HepG2 (cell line): Measurements from ENCODE around the gene ACTR3. TPM values are rescaled to one million over a fixed set of nuclear protein-coding genes. Genes with fewer than 3 reads are reported as not detected.
A peak's percentile ranks its signal among the peaks of the same experiment; 100 is the strongest.

Experiments
- GMEB1 ChIP-seq: sonication (generic); formaldehyde crosslinking; IDR thresholded peaks from 2 replicates; pipeline ENCODE4 v1.5.1; 2020; ENCODE audit warnings: missing genetic modification reagents, mild to moderate bottlenecking, borderline replicate concordance
- HNRNPLL ChIP-seq: fragments of 200-400 bp; formaldehyde crosslinking; IDR thresholded peaks from 2 replicates; pipeline ENCODE4 v1.6.1; 2017; ENCODE audit warnings: mild to moderate bottlenecking, low read depth, low read length; ENCODE audit not compliant: poor library complexity, severe bottlenecking
- NFE2L1 ChIP-seq: sonication (generic); formaldehyde crosslinking; IDR thresholded peaks from 2 replicates; pipeline ENCODE4 v1.4.0; 2020; ENCODE audit warnings: missing genetic modification reagents, mild to moderate bottlenecking, borderline replicate concordance
- PCBP1 ChIP-seq: fragments of 200-400 bp; formaldehyde crosslinking; IDR thresholded peaks from 2 replicates; pipeline ENCODE4 v1.6.1; 2017; ENCODE audit warnings: mild to moderate bottlenecking, low read depth, low read length, borderline replicate concordance
- POLR2AphosphoS5 ChIP-seq: IDR thresholded peaks from 2 replicates; pipeline ENCODE4 v1.6.1; 2012; ENCODE audit warnings: low read depth, low read length
- STAT6 ChIP-seq: sonication (generic); formaldehyde crosslinking; IDR thresholded peaks from 2 replicates; pipeline ENCODE4 v1.4.0; 2020; ENCODE audit warnings: missing genetic modification reagents, mild to moderate bottlenecking, borderline replicate concordance
- ZKSCAN1 ChIP-seq: fragments of 150-350 bp; IDR thresholded peaks from 2 replicates; pipeline ENCODE4 v1.6.1; 2014; ENCODE audit warnings: low read length
- ZNF180 ChIP-seq: sonication (generic); formaldehyde crosslinking; IDR thresholded peaks from 2 replicates; pipeline ENCODE4 v1.4.0; 2020; ENCODE audit warnings: low read depth, missing genetic modification reagents, borderline replicate concordance
- ZNF292 ChIP-seq: sonication (generic); formaldehyde crosslinking; IDR thresholded peaks from 2 replicates; pipeline ENCODE4 v1.8.1; 2022; ENCODE audit warnings: mild to moderate bottlenecking, low read depth, missing genetic modification reagents, borderline replicate concordance
- ZNF570 ChIP-seq: sonication (generic); formaldehyde crosslinking; IDR thresholded peaks from 2 replicates; pipeline ENCODE4 v1.4.0; 2020; ENCODE audit warnings: mild to moderate bottlenecking, missing genetic modification reagents, borderline replicate concordance
- ZNF614 ChIP-seq: IDR thresholded peaks from 2 replicates; pipeline ENCODE4 v1.6.1; 2018; ENCODE audit warnings: missing biosample characterization, missing genetic modification reagents, inconsistent platforms, borderline replicate concordance
- ZNF687 ChIP-seq: sonication (generic); formaldehyde crosslinking; IDR thresholded peaks from 2 replicates; pipeline ENCODE4 v1.5.1; 2020; ENCODE audit warnings: mild to moderate bottlenecking, missing genetic modification reagents, moderate library complexity
- ZNF761 ChIP-seq: sonication (generic); formaldehyde crosslinking; conservative IDR thresholded peaks from 2 replicates; pipeline ENCODE4 v1.4.0; 2020; ENCODE audit warnings: mild to moderate bottlenecking, missing genetic modification reagents
- ZNF800 ChIP-seq: sonication (generic); formaldehyde crosslinking; IDR thresholded peaks from 2 replicates; pipeline ENCODE4 v1.4.0; 2020; ENCODE audit warnings: missing genetic modification reagents
- ZNF839 ChIP-seq: sonication (generic); formaldehyde crosslinking; IDR thresholded peaks from 2 replicates; pipeline ENCODE4 v1.4.0; 2020; ENCODE audit warnings: missing genetic modification reagents, mild to moderate bottlenecking, borderline replicate concordance
- polyA plus RNA-seq, 8 experiments: library from polyadenylated mRNA; depleted of rRNA in 3 of 8; stranded (reverse) in 7 of 8; unstranded in 1 of 8; fragments of >200 nt; fragmentation: Illumina TruSeq in 4 of 8; extraction: Trizol in 4 of 8; gene quantifications; 2 replicates each; pipeline versions ENCODE4 v1.2.1 to v1.2.3, GENCODE V29; 2011 to 2016; ENCODE audit warnings: low read depth in 4 of 8, missing spikeins in 1 of 8, mixed read lengths in 1 of 8; ENCODE audit not compliant: insufficient read depth in 1 of 8
- total RNA-seq, 5 experiments: library from RNA; depleted of rRNA; stranded (reverse); fragments of >200 nt; fragmentation: Illumina TruSeq; extraction: Trizol; gene quantifications; 2 replicates each; pipeline ENCODE4 v1.2.3, GENCODE V29; 2016; ENCODE audit warnings: low read depth in 1 of 5

Gene ACTR3
- total and polyA plus RNA-seq, 2 of the 13 experiments (the other 11 are each of a cell fraction or from before 2014, with no cell fraction given), result 123 to 225 TPM

GRCh38 chr2:113977660-113978523, 88.0 kb downstream of the ACTR3 start (continued):
- peak; percentile 99 for TF ChIP-seq STAT6 (CRISPR knock-in tag)
- peak; percentile 80; the same call in 1 of the 2 replicates for TF ChIP-seq ZNF687 (CRISPR knock-in tag)
- peak; percentile 82; the same call in 1 of the 2 replicates for TF ChIP-seq POLR2AphosphoS5
- no peak for TF ChIP-seq PCBP1
- no peak for TF ChIP-seq ZNF180 (CRISPR knock-in tag)
- TF ChIP-seq ZNF292 (CRISPR knock-in tag), result peak; percentile 91
- no peak for TF ChIP-seq NFE2L1 (CRISPR knock-in tag)
- no peak; the same call in 1 of the 2 replicates for TF ChIP-seq ZNF839
- TF ChIP-seq ZNF761, result peak; percentile 82
- no peak; the same call in none of the 2 replicates for TF ChIP-seq ZKSCAN1
- no peak for TF ChIP-seq HNRNPLL
- peak; percentile 46 for TF ChIP-seq GMEB1
- 0 out of 2 replicates have a peak, but pooled peaks have one; percentile 20 for TF ChIP-seq ZNF570 (CRISPR knock-in tag)
- TF ChIP-seq ZNF800, result peak; percentile 35; the same call in 1 of the 2 replicates
- TF ChIP-seq ZNF614 (CRISPR knock-in tag), result no peak; the same call in none of the 2 replicates
